ENCODE measurements around the gene SCEL. TPM values are rescaled to one million over a fixed set of nuclear protein-coding genes. Genes with fewer than 3 reads are reported as not detected.

The SCEL gene
- total RNA-seq, 1 experiment from 2014 or later = 0.07 TPM

GRCh38 chr13:77554069-77554468, 18.6 kb downstream of the SCEL start:
- RAD21 ChIA-PET (ENCODE audit: low non-redundant PET in 1 of 2, low total read pairs in 2 of 2, uncharacterized antibody in 2 of 2, unreplicated experiment in 2 of 2) = no interaction called here
- no TSS peak for BruUV-seq (replicated peaks)
- Histone ChIP-seq H3K4me3 (replicated peaks in 1 of 2; ENCODE audit: low read depth in 1 of 2, low read length in 2 of 2) (no peak overlapping the region), H3K9ac (ENCODE audit: low read length) (no peak overlapping the region), H3K9me2 (ENCODE audit: insufficient read depth) (no peaks in the 10 kb centered on the region), H3K4me1 (ENCODE audit: control insufficient read depth in 1 of 2, insufficient read depth in 2 of 2, low read length in 2 of 2) (no peaks in the 10 kb centered on the region), H3K9me3 (ENCODE audit: control insufficient read depth in 1 of 2, insufficient read depth in 1 of 2, low read depth in 1 of 2, low read length in 2 of 2) (no peaks in the 10 kb centered on the region), H3K27ac (ENCODE audit: low read depth, low read length) (no peak overlapping the region), H2AFZ (ENCODE audit: low read depth, low read length, poor library complexity, severe bottlenecking) (no peak overlapping the region), H3K79me2 (ENCODE audit: insufficient read depth, low read length) (no peaks in the 10 kb centered on the region), H3K4me2 (ENCODE audit: low read length) (no peak overlapping the region), H4K20me1 (ENCODE audit: insufficient read depth) (no peaks in the 10 kb centered on the region), H3K27me3 (ENCODE audit: insufficient read depth, low read length) (0 out of 2 replicates have a peak, but pooled peaks cover 5% of the 10 kb centered on the region), H3K36me3 (ENCODE audit: control insufficient read depth in 1 of 2, insufficient read depth in 2 of 2, low read length in 2 of 2) (no peaks in the 10 kb centered on the region)
- DNase-seq (ENCODE audit: low read depth, low spot score) (no peak), ATAC-seq (no peak)
- POLR2A ChIA-PET = no interaction called here
- intact Hi-C loops (cut with micrococcal nuclease) = no loop called here
- TF ChIP-seq SRF (IDR thresholded peaks at IDR 0.05; ENCODE audit: low read depth) (no peak), RAD21 (IDR thresholded peaks at IDR 0.05; ENCODE audit: low read depth) (no peak), ZNF274 (IDR thresholded peaks at IDR 0.05; ENCODE audit: low read depth, low read length) (no peak), EZH2 (IDR thresholded peaks at IDR 0.05) (no peak), CTCF (IDR thresholded peaks at IDR 0.05 in 2 of 3, conservative IDR thresholded peaks at IDR 0.05 in 1 of 3; ENCODE audit: borderline replicate concordance in 1 of 3, insufficient read depth in 1 of 3, low read depth in 2 of 3, low read length in 2 of 3) (no peak), MAX (IDR thresholded peaks at IDR 0.05) (no peak), CEBPB (IDR thresholded peaks at IDR 0.05; ENCODE audit: low read depth) (no peak), POLR2A (IDR thresholded peaks at IDR 0.05; ENCODE audit: borderline replicate concordance, extremely low read depth, insufficient read depth, insufficient read length) (no peak)
- CTCF ChIA-PET = no interaction called here

GRCh38 chr13:77555246-77555645, 19.7 kb downstream of the SCEL start:
- H3K27ac ChIP-seq (ENCODE audit: low read depth, low read length) = no peak overlapping the region
- H3K9ac ChIP-seq (ENCODE audit: low read length) = no peak overlapping the region
- no peaks in the 10 kb centered on the region for H3K9me3 ChIP-seq (ENCODE audit: control insufficient read depth in 1 of 2, insufficient read depth in 1 of 2, low read depth in 1 of 2, low read length in 2 of 2)
- intact Hi-C loops (cut with micrococcal nuclease) = no loop called here
- DNase-seq (ENCODE audit: low read depth, low spot score) = no peak
- H3K9me2 ChIP-seq (ENCODE audit: insufficient read depth) = no peaks in the 10 kb centered on the region
- RAD21 ChIA-PET (ENCODE audit: low non-redundant PET in 1 of 2, low total read pairs in 2 of 2, uncharacterized antibody in 2 of 2, unreplicated experiment in 2 of 2) = no interaction called here
- no peaks in the 10 kb centered on the region for H3K36me3 ChIP-seq (ENCODE audit: control insufficient read depth in 1 of 2, insufficient read depth in 2 of 2, low read length in 2 of 2)
- H3K4me1 ChIP-seq (ENCODE audit: control insufficient read depth in 1 of 2, insufficient read depth in 2 of 2, low read length in 2 of 2) = no peaks in the 10 kb centered on the region
- H2AFZ ChIP-seq (ENCODE audit: low read depth, low read length, poor library complexity, severe bottlenecking) = no peak overlapping the region
- H3K4me2 ChIP-seq (ENCODE audit: low read length) = no peak overlapping the region
- H3K79me2 ChIP-seq (ENCODE audit: insufficient read depth, low read length) = no peaks in the 10 kb centered on the region
- H3K4me3 ChIP-seq (replicated peaks in 1 of 2; ENCODE audit: low read depth in 1 of 2, low read length in 2 of 2) = no peak overlapping the region
- POLR2A ChIA-PET = no interaction called here
- H3K27me3 ChIP-seq (ENCODE audit: insufficient read depth, low read length) = 0 out of 2 replicates have a peak, but pooled peaks cover 5% of the 10 kb centered on the region
- no peak for ATAC-seq
- no peaks in the 10 kb centered on the region for H4K20me1 ChIP-seq (ENCODE audit: insufficient read depth)
- no TSS peak for BruUV-seq (replicated peaks)
- CTCF ChIA-PET = no interaction called here
- TF ChIP-seq ZNF274 (IDR thresholded peaks at IDR 0.05; ENCODE audit: low read depth, low read length) = no peak
- no peak for TF ChIP-seq YY1 (IDR thresholded peaks at IDR 0.05; ENCODE audit: extremely low read depth, insufficient replicate concordance, low read depth, low read length)
- TF ChIP-seq POLR2A (IDR thresholded peaks at IDR 0.05; ENCODE audit: borderline replicate concordance, extremely low read depth, insufficient read depth, insufficient read length) = no peak
- no peak for TF ChIP-seq CTCF (IDR thresholded peaks at IDR 0.05 in 2 of 3, conservative IDR thresholded peaks at IDR 0.05 in 1 of 3; ENCODE audit: borderline replicate concordance in 1 of 3, insufficient read depth in 1 of 3, low read depth in 2 of 3, low read length in 2 of 3)
- no peak for TF ChIP-seq CBX3 (IDR thresholded peaks at IDR 0.05; ENCODE audit: low read depth)
- no peak for TF ChIP-seq FOSL1 (IDR thresholded peaks at IDR 0.05; ENCODE audit: low read depth)
- no peak for TF ChIP-seq SP1 (IDR thresholded peaks at IDR 0.05; ENCODE audit: low read depth)
- TF ChIP-seq ELF1 (IDR thresholded peaks at IDR 0.05; ENCODE audit: borderline replicate concordance, low read depth) = no peak
- TF ChIP-seq EZH2phosphoT487 (IDR thresholded peaks at IDR 0.05; ENCODE audit: borderline replicate concordance) = no peak
- no peak for TF ChIP-seq CEBPB (IDR thresholded peaks at IDR 0.05; ENCODE audit: low read depth)
- TF ChIP-seq JUND (IDR thresholded peaks at IDR 0.05) = no peak
